GM19372 (cell line): ENCODE data around the gene ABI2.

Experiments
- ATAC-seq: cut with Tn5 transposase; IDR thresholded peaks from one replicate; pipeline ENCODE4 v1.9.1; 2021; ENCODE audit warnings: mild to moderate bottlenecking, low read depth, moderate library complexity; ENCODE audit not compliant: unreplicated experiment

Gene ABI2

DNA sequence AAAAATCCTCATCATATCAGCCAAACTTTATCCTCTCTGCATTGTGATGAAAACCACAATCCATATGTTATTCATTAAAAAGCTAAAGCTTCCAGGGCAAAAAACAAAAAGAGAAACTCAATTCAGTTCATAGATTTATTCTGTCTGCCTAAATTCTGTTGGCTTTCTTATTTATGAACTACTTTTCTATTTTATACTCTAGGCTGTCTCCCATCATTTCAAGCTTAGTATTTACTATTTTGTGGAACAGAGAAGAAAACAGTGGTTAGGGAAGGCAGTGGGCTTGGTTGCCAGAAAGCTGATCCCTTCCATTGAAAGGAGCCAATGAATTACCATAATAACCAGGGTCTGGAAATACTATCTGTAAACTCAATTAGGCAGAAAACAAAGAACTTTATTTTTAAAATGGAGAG, 135.1 kb downstream of the ABI2 start:
- no peak for ATAC-seq

DNA sequence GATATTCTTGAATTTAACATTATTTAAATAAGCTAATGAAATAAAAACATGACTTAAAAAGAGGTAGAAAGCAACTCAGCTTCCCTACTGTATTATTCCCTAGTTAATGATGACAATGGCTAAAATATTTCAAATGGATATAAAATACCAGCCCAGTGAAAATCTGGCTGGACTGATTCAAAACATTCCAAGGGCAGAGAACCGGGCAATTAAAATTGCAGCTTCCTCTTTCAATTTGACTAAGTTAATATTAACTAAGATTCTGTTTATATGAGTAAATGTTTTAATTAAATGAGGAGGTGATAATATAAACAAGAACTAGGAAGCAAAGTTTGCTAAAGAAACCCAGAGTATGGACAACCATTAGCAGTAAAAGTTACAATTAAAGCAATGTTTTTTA, 141.4 kb downstream of the ABI2 start:
- ATAC-seq, result no peak

GRCh38 chr2:203470371-203470770, 142.2 kb downstream of the ABI2 start:
- no peak for ATAC-seq

GRCh38 chr2:203471323-203471722, 143.1 kb downstream of the ABI2 start:
- ATAC-seq, result no peak

DNA sequence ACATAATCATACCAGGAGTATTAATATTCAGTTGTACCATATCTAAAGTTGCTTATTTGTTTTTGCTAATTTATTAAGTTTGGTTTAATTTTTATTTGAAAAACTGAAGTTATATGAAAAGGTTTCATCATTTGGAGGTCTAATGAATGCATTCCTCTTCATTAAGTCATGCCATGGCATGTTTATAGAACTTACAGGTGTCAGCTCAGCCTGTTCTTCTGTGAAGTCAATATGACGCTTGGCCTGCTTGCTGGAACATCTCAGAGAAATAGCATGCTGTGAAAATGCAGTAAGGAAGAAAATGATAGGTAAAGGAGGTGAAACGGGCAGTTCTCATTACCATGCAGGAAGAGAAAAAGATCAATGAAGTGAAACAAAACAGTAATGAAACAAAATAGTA, 148.7 kb downstream of the ABI2 start:
- no peak for ATAC-seq

DNA sequence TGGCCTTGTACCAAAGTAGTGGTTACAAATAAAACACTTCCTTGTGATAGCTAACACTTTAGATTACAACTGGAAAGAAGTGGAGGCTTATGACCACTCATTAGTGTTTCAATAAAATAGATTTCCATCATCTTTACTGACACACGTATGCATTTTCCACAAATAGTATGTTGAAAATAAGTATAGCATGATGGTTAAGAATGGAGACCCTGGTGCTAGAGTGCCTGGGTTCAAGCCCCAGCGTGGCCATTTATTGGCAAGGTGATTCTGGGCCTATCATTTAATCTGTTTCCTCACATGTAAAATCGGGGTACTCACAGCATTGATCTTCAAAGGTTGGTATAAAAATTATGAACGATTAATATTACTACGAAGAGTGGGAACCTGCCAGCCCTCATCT, 152.4 kb downstream of the ABI2 start:
- no peak for ATAC-seq

DNA sequence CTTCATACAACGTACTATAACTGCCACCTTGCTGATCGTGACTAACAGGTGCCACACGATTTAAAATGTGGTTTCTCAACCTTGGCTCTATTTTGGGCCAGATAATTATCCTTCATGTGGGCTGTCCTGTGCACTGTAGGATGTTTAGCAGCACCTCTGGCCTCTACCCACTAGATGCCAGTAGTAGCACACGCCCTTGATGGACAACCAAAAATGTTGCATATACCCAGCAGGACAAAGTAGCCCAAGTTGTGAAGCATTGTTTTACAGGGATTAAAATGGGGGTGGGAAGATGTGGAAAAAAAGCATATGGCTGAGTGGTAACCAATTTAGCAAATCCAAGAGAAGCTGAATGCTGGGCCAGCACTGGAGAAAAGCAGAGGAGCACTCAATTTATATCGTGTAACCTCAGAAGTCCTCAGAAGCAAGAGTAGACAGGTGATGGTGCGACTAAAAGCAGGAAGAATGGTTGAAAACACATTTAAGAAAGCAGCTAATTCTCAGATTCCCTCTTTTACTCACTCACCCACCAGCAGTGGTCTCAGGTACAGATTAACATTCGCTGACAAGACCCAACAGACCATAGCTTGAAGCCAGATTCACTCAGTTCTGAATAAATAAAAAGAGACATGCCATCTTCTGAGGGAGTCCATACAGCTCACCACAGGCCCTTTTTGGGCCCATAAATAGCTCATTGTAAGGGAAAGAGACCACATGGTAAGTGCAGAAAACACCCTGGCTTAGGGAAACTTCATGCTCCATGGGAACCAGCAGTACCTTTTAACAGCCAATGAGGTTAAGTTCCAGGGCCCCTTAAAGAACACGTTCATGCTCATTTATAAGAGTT, 156.3 kb downstream of the ABI2 start:
- no peak for ATAC-seq

DNA sequence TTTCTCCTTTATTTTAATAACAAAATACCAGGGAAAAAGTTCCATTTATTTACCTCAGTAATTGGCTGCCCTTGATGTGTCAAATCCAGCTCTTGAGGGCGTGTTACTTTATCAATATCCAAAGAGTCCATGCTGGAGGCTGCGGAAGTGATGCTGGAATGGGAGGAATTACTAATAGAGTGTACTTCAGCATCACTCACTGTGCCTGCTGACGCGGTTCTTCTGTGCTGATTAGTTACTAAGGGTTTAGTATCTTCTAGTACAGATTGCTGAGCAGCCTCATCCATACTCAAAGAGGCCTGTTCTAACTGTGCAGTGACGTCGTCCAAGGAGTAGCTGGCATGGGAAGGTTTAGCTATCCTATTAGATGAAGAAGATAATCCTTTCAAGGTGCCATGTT, 161.3 kb downstream of the ABI2 start:
- ATAC-seq, result no peak

DNA sequence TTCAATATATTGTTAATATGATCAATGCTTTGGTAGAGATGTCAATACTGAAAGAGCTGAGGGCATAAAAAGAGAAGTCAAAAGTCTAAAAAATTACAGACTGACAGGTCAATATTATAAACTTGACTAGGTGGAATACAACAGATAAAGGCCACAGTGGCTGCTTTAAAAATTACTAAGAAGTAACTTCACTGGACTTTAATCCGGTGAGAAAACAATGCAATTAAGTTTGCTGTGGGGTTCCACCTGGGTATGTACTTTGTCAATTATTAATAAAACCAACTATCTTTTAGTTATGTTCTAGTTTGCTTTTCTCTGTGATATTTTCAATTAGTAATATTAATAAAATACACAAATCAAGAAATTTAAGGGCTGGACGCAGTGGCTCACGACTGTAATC, 162.2 kb downstream of the ABI2 start:
- no peak for ATAC-seq

DNA sequence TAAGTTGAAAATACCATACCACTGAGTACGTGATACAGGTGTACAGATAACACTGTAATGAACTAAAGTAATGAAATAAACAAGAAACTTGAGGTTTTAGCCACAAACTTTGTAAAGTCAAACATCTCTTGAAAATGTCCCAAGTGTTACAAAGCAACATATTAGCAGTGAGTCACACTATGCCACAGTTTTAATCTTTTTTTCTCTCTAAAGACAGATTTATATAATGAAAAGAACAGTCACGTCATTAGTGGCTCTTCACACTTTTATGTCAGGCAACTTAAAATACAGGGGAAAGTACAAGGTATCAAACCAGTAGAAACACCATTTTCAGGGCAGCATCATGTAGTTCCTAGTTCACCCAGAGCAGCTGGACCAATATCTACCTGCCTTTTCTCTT, 164.8 kb downstream of the ABI2 start:
- no peak for ATAC-seq
